H9 (cell line): ENCODE data around the gene TGFBRAP1. TPM values are rescaled to one million over a fixed set of nuclear protein-coding genes. Genes with fewer than 3 reads are reported as not detected.

Source experiments
- DNase-seq: peaks from one replicate; pipeline ENCODE4 v3.0.0-alpha.2; 2017
- H2AFZ ChIP-seq: one replicate; pipeline ENCODE4 v1.6.1; 2013; ENCODE audit warnings: mild to moderate bottlenecking, low read length, control low read depth, moderate library complexity
- H2AK5ac ChIP-seq: 2 replicates; pipeline ENCODE4 v1.6.1; 2013; ENCODE audit warnings: low read length, control low read depth, mixed read lengths; ENCODE audit not compliant: insufficient read length
- H2BK120ac ChIP-seq: one replicate; pipeline ENCODE4 v1.6.1; 2013; ENCODE audit warnings: low read depth, mild to moderate bottlenecking, low read length, control low read depth, inconsistent platforms; ENCODE audit not compliant: poor library complexity, severe bottlenecking
- H2BK12ac ChIP-seq: 2 replicates; pipeline ENCODE4 v1.6.1; 2013; ENCODE audit warnings: low read length, control low read depth, mixed read lengths, low read depth; ENCODE audit not compliant: insufficient read length
- H2BK15ac ChIP-seq: 2 replicates; pipeline ENCODE4 v1.6.1; 2013; ENCODE audit warnings: low read depth, low read length, control low read depth
- H2BK20ac ChIP-seq: one replicate; pipeline ENCODE4 v1.6.1; 2013; ENCODE audit warnings: low read depth, mild to moderate bottlenecking, low read length, control low read depth, inconsistent platforms; ENCODE audit not compliant: poor library complexity, severe bottlenecking
- H2BK5ac ChIP-seq: 2 replicates; pipeline ENCODE4 v1.6.1; 2013; ENCODE audit warnings: low read length, control low read depth, mixed read lengths; ENCODE audit not compliant: insufficient read length
- H3K14ac ChIP-seq: 2 replicates; pipeline ENCODE4 v1.6.1; 2013; ENCODE audit warnings: low read length, control low read depth; ENCODE audit not compliant: insufficient read depth
- H3K18ac ChIP-seq: 2 replicates; pipeline ENCODE4 v1.6.1; 2013; ENCODE audit warnings: low read depth, mild to moderate bottlenecking, mixed read lengths, low read length, control low read depth; ENCODE audit not compliant: insufficient read length
- H3K23ac ChIP-seq: 2 replicates; pipeline ENCODE4 v1.6.1; 2013; ENCODE audit warnings: low read length, control low read depth, mixed read lengths, low read depth; ENCODE audit not compliant: insufficient read length
- H3K23me2 ChIP-seq: 2 replicates; pipeline ENCODE4 v1.6.1; 2013; ENCODE audit warnings: low read depth, mild to moderate bottlenecking, mixed read lengths, low read length, control low read depth; ENCODE audit not compliant: insufficient read length, poor library complexity, severe bottlenecking
- H3K27ac ChIP-seq: 2 replicates; pipeline ENCODE4 v1.5.1; 2013; ENCODE audit warnings: low read length, control low read depth, mixed read lengths, low read depth; ENCODE audit not compliant: insufficient read length
- H3K27me3 ChIP-seq: 2 replicates; pipeline ENCODE4 v1.6.1; 2013; ENCODE audit warnings: low read length, control low read depth, inconsistent platforms; ENCODE audit not compliant: insufficient read depth
- H3K4ac ChIP-seq: 2 replicates; pipeline ENCODE4 v1.6.1; 2013; ENCODE audit warnings: low read depth, mild to moderate bottlenecking, control low read depth, inconsistent platforms, low read length, moderate library complexity
- H3K4me1 ChIP-seq: 2 replicates; pipeline ENCODE4 v1.6.1; 2013; ENCODE audit warnings: low read length, control low read depth, inconsistent platforms; ENCODE audit not compliant: insufficient read depth
- H3K4me2 ChIP-seq: 2 replicates; pipeline ENCODE4 v1.6.1; 2013; ENCODE audit warnings: low read length, control low read depth, mixed read lengths; ENCODE audit not compliant: insufficient read length, insufficient read depth
- H3K56ac ChIP-seq: 2 replicates; pipeline ENCODE4 v1.6.1; 2013; ENCODE audit warnings: low read depth, mild to moderate bottlenecking, mixed read lengths, low read length, control low read depth; ENCODE audit not compliant: insufficient read length
- H3K79me1 ChIP-seq: 2 replicates; pipeline ENCODE4 v1.6.1; 2013; ENCODE audit warnings: low read depth, mild to moderate bottlenecking, moderate library complexity, low read length, control low read depth, inconsistent platforms; ENCODE audit not compliant: insufficient read depth, poor library complexity, severe bottlenecking
- H3K79me2 ChIP-seq: 2 replicates; pipeline ENCODE4 v1.6.1; 2013; ENCODE audit warnings: low read length, control low read depth, inconsistent platforms; ENCODE audit not compliant: insufficient read depth
- H3K9ac ChIP-seq: 2 replicates; pipeline ENCODE4 v1.6.1; 2013; ENCODE audit warnings: low read length, control low read depth, mixed read lengths; ENCODE audit not compliant: insufficient read length; ENCODE audit errors: extremely low read depth
- H3K9me3 ChIP-seq: one replicate; pipeline ENCODE4 v1.6.1; 2013; ENCODE audit warnings: low read depth, low read length, inconsistent platforms; ENCODE audit not compliant: control insufficient read depth
- H3T11ph ChIP-seq: one replicate; pipeline ENCODE4 v1.6.1; 2013; ENCODE audit warnings: mild to moderate bottlenecking, low read length, control low read depth, inconsistent platforms
- H4K20me1 ChIP-seq: one replicate; pipeline ENCODE4 v1.6.1; 2013; ENCODE audit not compliant: control insufficient read depth, insufficient read length, insufficient read depth
- H4K5ac ChIP-seq: 2 replicates; pipeline ENCODE4 v1.6.1; 2013; ENCODE audit warnings: low read depth, mild to moderate bottlenecking, mixed read lengths, low read length, control low read depth; ENCODE audit not compliant: insufficient read length
- H4K8ac ChIP-seq: replicated peaks from 2 replicates; pipeline ENCODE4 v1.6.1; 2013; ENCODE audit warnings: low read length, control low read depth, mixed read lengths, low read depth; ENCODE audit not compliant: insufficient read length
- H4K91ac ChIP-seq: 2 replicates; pipeline ENCODE4 v1.6.1; 2013; ENCODE audit warnings: low read depth, mild to moderate bottlenecking, moderate library complexity, mixed read lengths, low read length, control low read depth; ENCODE audit not compliant: insufficient read length
- H3K27ac Mint-ChIP-seq, 3 experiments: 2 replicates in 2 of 3; 3 replicates in 1 of 3; pipeline ENCODE4 v1.8.0; 2020 to 2021; ENCODE audit warnings: mixed read lengths in 3 of 3, mild to moderate bottlenecking in 1 of 3, moderate library complexity in 1 of 3
- H3K27me3 Mint-ChIP-seq: 2 replicates; pipeline ENCODE4 v1.8.0; 2021; ENCODE audit warnings: low read depth, mild to moderate bottlenecking, moderate library complexity, mixed read lengths
- H3K36me3 Mint-ChIP-seq, 3 experiments: 2 replicates in 2 of 3; 3 replicates in 1 of 3; pipeline ENCODE4 v1.8.0; 2020 to 2021; ENCODE audit warnings: low read depth in 3 of 3, mixed read lengths in 3 of 3; ENCODE audit not compliant: insufficient read depth in 1 of 3
- H3K4me1 Mint-ChIP-seq, 2 experiments: 2 replicates each; pipeline ENCODE4 v1.8.0; 2020; ENCODE audit warnings: mixed read lengths in 2 of 2
- H3K4me3 Mint-ChIP-seq, 2 experiments: 2 replicates in 1 of 2; 3 replicates in 1 of 2; pipeline ENCODE4 v1.8.0; 2020 to 2021; ENCODE audit warnings: mild to moderate bottlenecking in 2 of 2, mixed read lengths in 2 of 2, moderate library complexity in 1 of 2
- H3K9me3 Mint-ChIP-seq, 2 experiments: 2 replicates in 1 of 2; 3 replicates in 1 of 2; pipeline ENCODE4 v1.8.0; 2020; ENCODE audit warnings: mild to moderate bottlenecking in 2 of 2, mixed read lengths in 2 of 2, moderate library complexity in 1 of 2
- CTCF ChIP-seq: fragments of 200-600 bp; sonication (generic); conservative IDR thresholded peaks from 3 replicates; pipeline ENCODE4 v1.8.0; 2021; ENCODE audit warnings: antibody characterized with exemption, mild to moderate bottlenecking
- WGBS: extraction: QIAGEN DNeasy Blood & Tissue Kit; methylation state at CpG from one replicate; pipeline ENCODE4 v1.1.7; 2013; ENCODE audit warnings: missing lambda C conversion rate, low lambda C conversion rate, mixed read lengths; ENCODE audit not compliant: insufficient read length; ENCODE audit errors: extremely low coverage; 5-methylcytosine and 5-hydroxymethylcytosine counted together
- total RNA-seq: library from RNA; stranded (reverse); gene quantifications from 2 replicates; pipeline ENCODE4 v1.2.1, GENCODE V29; 2021

Gene TGFBRAP1
- total RNA-seq, 1 experiment from 2014 or later = 23.6 TPM

- Histone ChIP-seq H3K4me2 (no peak overlapping the region), H2BK12ac (no peak overlapping the region), H3K18ac (no peak overlapping the region), H3K79me1 (no peaks in the 10 kb centered on the region), H4K20me1 (no peaks in the 10 kb centered on the region), H4K8ac (no peak overlapping the region), H4K5ac (no peak overlapping the region), H3K27ac (no peak overlapping the region), H2BK20ac (no peak overlapping the region), H2BK120ac (no peak overlapping the region), H3K79me2 (no peaks in the 10 kb centered on the region), H3T11ph (no peak overlapping the region), H2AK5ac (no peak overlapping the region), H4K91ac (no peak overlapping the region), H2BK5ac (no peak overlapping the region), H3K23me2 (no peaks in the 10 kb centered on the region), H3K4ac (no peak overlapping the region), H2AFZ (no peak overlapping the region), H3K9ac (no peak overlapping the region), H3K27me3 (no peaks in the 10 kb centered on the region), H3K56ac (no peak overlapping the region), H2BK15ac (no peak overlapping the region), H3K9me3 (no peaks in the 10 kb centered on the region), H3K23ac (no peak overlapping the region), H3K14ac (no peak overlapping the region), H3K4me1 (no peaks in the 10 kb centered on the region)
- no peak for TF ChIP-seq CTCF
- no peaks in the 10 kb centered on the region for H3K27me3 Mint-ChIP-seq
- H3K9me3 Mint-ChIP-seq = no peaks in the 10 kb centered on the region
- H3K36me3 Mint-ChIP-seq = peaks cover 4 to 46% (median 29%) of the 10 kb centered on the region in 3 experiments; a peak in 5 of 7 replicates
- H3K4me3 Mint-ChIP-seq = no peak overlapping the region
- no peak for DNase-seq
- no CpG with 5 or more reads among the region's 4 CpGs for WGBS
- H3K27ac Mint-ChIP-seq = no peak overlapping the region
- peaks cover 2 to 7% of the 10 kb centered on the region in 2 experiments for H3K4me1 Mint-ChIP-seq
Observed at GRCh38 chr2:105371810-105372209, 42.3 kb upstream of the TGFBRAP1 start.
